HepG2 (cell line): ENCODE data around the gene MGMT. TPM values are rescaled to one million over a fixed set of nuclear protein-coding genes. Genes with fewer than 3 reads are reported as not detected.

Experiments used
- ATAC-seq: fragments of 200-7000 bp; cut with Tn5 transposase; 3 replicates; pipeline ENCODE4 v1.9.1; 2020; ENCODE audit warnings: mild to moderate bottlenecking, moderate library complexity
- BruUV-seq: library from RNA; stranded (reverse); fragments of 400-500 nt; replicated peaks from 2 replicates; lab custom pipeline; 2021; lab: Mats Ljungman, UMichigan
- CTCF ChIA-PET: fragments of 300-600 bp; formaldehyde crosslinking; extraction: SDS; loops from one replicate; lab custom pipeline; 2021; ENCODE audit warnings: low total read pairs, inconsistent platforms, low intra/inter-chr PET ratio; lab: Yijun Ruan, JAX
- POLR2A ChIA-PET: fragments of 350-600 bp; sonication (Branson Sonifier 250); formaldehyde crosslinking; loops from one replicate; lab custom pipeline; 2020; ENCODE audit warnings: antibody characterized with exemption, inconsistent platforms; lab: Yijun Ruan, JAX
- DNase-seq: peaks from one replicate; pipeline ENCODE4 v3.0.0-alpha.2; 2015; ENCODE audit warnings: low spot score
- FAIRE-seq: peaks from 3 replicates; lab custom pipeline; 2011; peaks lifted over from hg19 to GRCh38; lab: Jason Lieb, UNC
- H2AFZ ChIP-seq: one replicate; pipeline ENCODE4 v1.6.1; 2011; ENCODE audit warnings: low read length, inconsistent platforms
- H3K27ac ChIP-seq: fragments of 300-600 bp; 3 replicates; pipeline ENCODE4 v1.8.0; 2011; ENCODE audit warnings: mixed run types, mild to moderate bottlenecking, mixed read lengths, low read length, inconsistent platforms; ENCODE audit not compliant: insufficient read depth; ENCODE audit errors: extremely low read length
- H3K27me3 ChIP-seq, 2 experiments: fragments of 200-600 bp in 1 of 2; 2 replicates in 1 of 2; 3 replicates in 1 of 2; pipeline versions ENCODE4 v1.6.0 to v1.8.0; 2011; ENCODE audit warnings: low read length in 2 of 2, mild to moderate bottlenecking in 2 of 2, moderate library complexity in 2 of 2, inconsistent platforms in 1 of 2; ENCODE audit not compliant: insufficient read depth in 2 of 2, control insufficient read depth in 1 of 2
- H3K36me3 ChIP-seq, 2 experiments: fragments of 200-600 bp in 1 of 2; replicated peaks in 1 of 2; 2 replicates in 1 of 2; 3 replicates in 1 of 2; pipeline versions ENCODE4 v1.5.1 to v1.8.0; 2011; ENCODE audit warnings: low read length in 2 of 2, inconsistent platforms in 1 of 2; ENCODE audit not compliant: insufficient read depth in 2 of 2, control insufficient read depth in 1 of 2
- H3K4me1 ChIP-seq: 2 replicates; pipeline ENCODE4 v1.5.1; 2012; ENCODE audit warnings: low read length, inconsistent platforms; ENCODE audit not compliant: insufficient read depth
- H3K4me2 ChIP-seq: 2 replicates; pipeline ENCODE4 v1.6.0; 2011; ENCODE audit warnings: low read depth, low read length, inconsistent platforms
- H3K4me3 ChIP-seq, 3 experiments: fragments of 200-600 bp in 1 of 3; sonication (generic), shearing (Covaris generic) in 1 of 3; replicated peaks in 1 of 3; 2 replicates each; pipeline ENCODE4 v1.5.1; 2011 to 2016; ENCODE audit warnings: low read length in 3 of 3, inconsistent platforms in 2 of 3, low read depth in 2 of 3, mild to moderate bottlenecking in 2 of 3, control low read depth in 1 of 3, mixed read lengths in 1 of 3; ENCODE audit not compliant: insufficient read depth in 1 of 3
- H3K79me2 ChIP-seq: one replicate; pipeline ENCODE4 v1.6.1; 2011; ENCODE audit warnings: low read length, inconsistent platforms; ENCODE audit not compliant: insufficient read depth
- H3K9ac ChIP-seq: 2 replicates; pipeline ENCODE4 v1.6.0; 2011; ENCODE audit warnings: mild to moderate bottlenecking, low read depth, low read length, inconsistent platforms; ENCODE audit not compliant: insufficient read depth
- H3K9me3 ChIP-seq: 2 replicates; pipeline ENCODE4 v1.5.1; 2012; ENCODE audit warnings: mild to moderate bottlenecking, low read length
- H4K20me1 ChIP-seq: 2 replicates; pipeline ENCODE4 v1.6.0; 2011; ENCODE audit warnings: inconsistent platforms, mild to moderate bottlenecking, low read length, moderate library complexity; ENCODE audit not compliant: insufficient read depth
- ARNTL ChIP-seq: sonication (generic); formaldehyde crosslinking; IDR thresholded peaks from 2 replicates; pipeline ENCODE4 v1.4.0; 2020; ENCODE audit warnings: mild to moderate bottlenecking, missing genetic modification reagents
- CHCHD3 ChIP-seq: sonication (generic); formaldehyde crosslinking; IDR thresholded peaks from 2 replicates; pipeline ENCODE4 v1.8.0; 2022; ENCODE audit warnings: mild to moderate bottlenecking, missing genetic modification reagents, moderate library complexity
- FOXA1 ChIP-seq, 2 experiments: fragments of 450-650 bp in 1 of 2; sonication (generic) in 1 of 2; formaldehyde crosslinking in 1 of 2; IDR thresholded peaks; 2 replicates each; pipeline versions ENCODE4 v1.4.0 to v1.6.1; 2016 to 2020; ENCODE audit warnings: missing genetic modification reagents in 1 of 2
- HNRNPLL ChIP-seq: fragments of 200-400 bp; formaldehyde crosslinking; IDR thresholded peaks from 2 replicates; pipeline ENCODE4 v1.6.1; 2017; ENCODE audit warnings: mild to moderate bottlenecking, low read depth, low read length; ENCODE audit not compliant: poor library complexity, severe bottlenecking
- MIER3 ChIP-seq: IDR thresholded peaks from 2 replicates; pipeline ENCODE4 v1.6.1; 2016; ENCODE audit warnings: missing compliant biosample characterization, borderline replicate concordance
- SETDB1 ChIP-seq: sonication (generic); formaldehyde crosslinking; IDR thresholded peaks from 2 replicates; pipeline ENCODE4 v1.5.1; 2020; ENCODE audit warnings: missing genetic modification reagents, mild to moderate bottlenecking, borderline replicate concordance
- SRY ChIP-seq: sonication (generic); formaldehyde crosslinking; IDR thresholded peaks from 2 replicates; pipeline ENCODE4 v1.8.0; 2022; ENCODE audit warnings: mild to moderate bottlenecking, missing genetic modification reagents
- TAF15 ChIP-seq: fragments of 200-400 bp; formaldehyde crosslinking; IDR thresholded peaks from one replicate; pipeline ENCODE4 v1.6.1; 2018; ENCODE audit warnings: mild to moderate bottlenecking, low read depth, low read length; ENCODE audit not compliant: poor library complexity, severe bottlenecking
- TBL1XR1 ChIP-seq: fragments of 150-350 bp; IDR thresholded peaks from 2 replicates; pipeline ENCODE4 v1.6.1; 2014; ENCODE audit warnings: borderline replicate concordance, low read length; ENCODE audit not compliant: partially characterized antibody
- ZMAT3 ChIP-seq: sonication (generic); formaldehyde crosslinking; conservative IDR thresholded peaks from 2 replicates; pipeline ENCODE4 v1.7.0; 2021; ENCODE audit warnings: missing genetic modification reagents
- ZNF354B ChIP-seq: sonication (generic); formaldehyde crosslinking; IDR thresholded peaks from 2 replicates; pipeline ENCODE4 v1.8.0; 2022; ENCODE audit warnings: mild to moderate bottlenecking, missing genetic modification reagents
- ZNF446 ChIP-seq: sonication (generic); formaldehyde crosslinking; IDR thresholded peaks from 2 replicates; pipeline ENCODE4 v1.5.0; 2020; ENCODE audit warnings: mild to moderate bottlenecking, missing genetic modification reagents
- ZNF563 ChIP-seq: sonication (generic); formaldehyde crosslinking; IDR thresholded peaks from 2 replicates; pipeline ENCODE4 v1.8.0; 2022; ENCODE audit warnings: mild to moderate bottlenecking, moderate library complexity, missing genetic modification reagents
- ZNF598 ChIP-seq: sonication (generic); formaldehyde crosslinking; IDR thresholded peaks from 2 replicates; pipeline ENCODE4 v1.5.1; 2020; ENCODE audit warnings: mild to moderate bottlenecking, missing genetic modification reagents, borderline replicate concordance
- WGBS: methylation state at CpG from one replicate; pipeline ENCODE4 v1.1.6; 2017; ENCODE audit warnings: low lambda C conversion rate; 5-methylcytosine and 5-hydroxymethylcytosine counted together
- in situ Hi-C: cut with HindIII; loops from 2 replicates; pipeline ENCODE4 v1.10.0; 2017; ENCODE audit warnings: low pct_unique_long_range_greater_than_20kb; ENCODE audit not compliant: extremely low pct_ligation_motif_present
- intact Hi-C: fragments of 100-400 bp; cut with micrococcal nuclease; formaldehyde crosslinking; loops from one replicate; pipeline ENCODE4 v1.10.0; 2022; ENCODE audit not compliant: unreplicated experiment
- polyA plus RNA-seq, 8 experiments: library from polyadenylated mRNA; depleted of rRNA in 3 of 8; stranded (reverse) in 7 of 8; unstranded in 1 of 8; fragments of >200 nt; fragmentation: Illumina TruSeq in 4 of 8; extraction: Trizol in 4 of 8; gene quantifications; 2 replicates each; pipeline versions ENCODE4 v1.2.1 to v1.2.3, GENCODE V29; 2011 to 2016; ENCODE audit warnings: low read depth in 4 of 8, missing spikeins in 1 of 8, mixed read lengths in 1 of 8; ENCODE audit not compliant: insufficient read depth in 1 of 8
- total RNA-seq, 5 experiments: library from RNA; depleted of rRNA; stranded (reverse); fragments of >200 nt; fragmentation: Illumina TruSeq; extraction: Trizol; gene quantifications; 2 replicates each; pipeline ENCODE4 v1.2.3, GENCODE V29; 2016; ENCODE audit warnings: low read depth in 1 of 5
- TF ChIP-seq, protein P1 (sequence below): sonication (generic); formaldehyde crosslinking; IDR thresholded peaks from 2 replicates; pipeline ENCODE4 v1.4.0; 2020; ENCODE audit warnings: mild to moderate bottlenecking, low read depth, missing genetic modification reagents
- TF ChIP-seq, protein P2 (sequence below): sonication (generic); formaldehyde crosslinking; IDR thresholded peaks from 2 replicates; pipeline ENCODE4 v1.4.0; 2020; ENCODE audit warnings: missing genetic modification reagents, borderline replicate concordance

The MGMT gene
- total and polyA plus RNA-seq, 2 of the 13 experiments (the other 11 are each of a cell fraction or from before 2014, with no cell fraction given), result 12.0 to 19.5 TPM

DNA sequence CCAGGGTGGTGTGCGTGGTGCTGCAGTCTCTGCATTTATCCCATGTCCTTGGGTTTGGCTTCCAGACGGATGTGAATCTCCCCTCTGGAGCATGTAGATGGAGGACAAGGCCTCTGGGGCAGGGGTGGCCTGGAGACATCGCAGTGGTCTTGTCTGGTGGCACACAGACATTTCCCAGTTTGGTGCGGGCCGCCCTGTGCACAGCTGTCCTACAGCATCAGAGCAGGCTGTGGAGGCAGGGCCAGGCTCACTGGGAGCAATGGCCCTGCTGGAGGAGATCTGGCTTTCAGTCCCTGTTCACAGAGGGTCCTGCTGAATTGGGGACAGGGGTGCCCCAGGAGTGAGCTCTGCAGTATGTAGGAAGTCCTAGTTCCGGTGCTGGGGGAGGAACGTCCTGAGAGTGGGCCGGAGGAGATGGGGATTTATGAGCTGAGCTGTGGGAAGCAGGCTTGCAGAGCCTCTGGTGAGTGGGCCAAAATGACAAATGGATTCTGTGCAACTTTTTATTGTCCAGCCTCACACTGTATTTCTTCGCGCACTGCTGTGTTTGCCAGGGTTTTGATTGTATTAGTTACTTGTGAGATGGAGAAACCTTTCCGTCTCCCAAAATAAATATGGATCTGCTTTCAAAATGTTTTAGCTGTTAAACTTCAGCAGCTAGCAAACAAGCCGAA is 40.3 kb downstream of the MGMT start:
- 90% methylated on average over 8 of the region's 12 CpGs for WGBS
- no peaks in the 10 kb centered on the region for H4K20me1 ChIP-seq
- peaks cover 16% of the 10 kb centered on the region for H3K79me2 ChIP-seq
- TF ChIP-seq CHCHD3 (no peak), ZNF598 (CRISPR knock-in tag) (no peak), ZNF563 (CRISPR knock-in tag) (no peak), ARNTL (CRISPR knock-in tag) (no peak), SRY (CRISPR knock-in tag) (no peak)
- no peak for ATAC-seq
- H3K4me3 ChIP-seq, result no peak overlapping the region
- DNase-seq, result no peak
- H3K27me3 ChIP-seq, result no peaks in the 10 kb centered on the region
- no peak overlapping the region for H3K27ac ChIP-seq
- H3K4me1 ChIP-seq, result peaks cover under 1% of the 10 kb centered on the region; the same call in 1 of the 2 replicates
- no peak overlapping the region for H3K9ac ChIP-seq
- H2AFZ ChIP-seq, result no peak overlapping the region
- H3K4me2 ChIP-seq, result no peak overlapping the region
- FAIRE-seq, result no peak
- no peaks in the 10 kb centered on the region for H3K36me3 ChIP-seq
- ChIA-PET POLR2A (no interaction called here), CTCF (no interaction called here)
- peaks cover 29% of the 10 kb centered on the region for H3K9me3 ChIP-seq
- intact Hi-C loops, result no loop called here
- in situ Hi-C loops, result no loop called here
- no TSS peak for BruUV-seq

DNA sequence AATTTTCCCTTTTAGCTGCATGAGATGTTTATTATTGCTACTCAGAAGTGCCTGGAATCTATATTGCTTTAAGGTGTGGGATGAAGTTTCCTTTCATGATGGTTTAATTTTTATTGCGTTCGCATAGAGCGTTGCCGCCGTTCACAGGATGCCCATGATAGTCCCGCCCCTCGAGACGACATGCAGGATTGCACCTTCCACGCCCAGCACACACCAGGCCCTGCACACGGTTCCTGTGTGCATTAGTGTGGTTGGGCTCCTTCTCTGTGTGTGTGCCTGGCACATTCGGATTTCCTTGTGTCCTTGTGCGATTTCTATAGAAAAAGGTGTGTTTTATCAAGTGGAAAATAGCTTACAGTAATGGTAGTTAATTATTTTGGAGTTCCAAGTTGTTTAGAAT is 42.1 kb downstream of the MGMT start:
- H3K4me1 ChIP-seq, result no peaks in the 10 kb centered on the region
- DNase-seq, result no peak
- no peak overlapping the region for H3K4me3 ChIP-seq
- 79% methylated on average over 12 of the region's 12 CpGs for WGBS
- H3K9me3 ChIP-seq, result peaks cover 29% of the 10 kb centered on the region
- in situ Hi-C loops, result no loop called here
- H4K20me1 ChIP-seq, result no peaks in the 10 kb centered on the region
- ATAC-seq, result no peak
- no peak overlapping the region for H3K27ac ChIP-seq
- BruUV-seq, result no TSS peak
- H3K27me3 ChIP-seq, result no peaks in the 10 kb centered on the region
- no peaks in the 10 kb centered on the region for H3K36me3 ChIP-seq
- ChIA-PET CTCF (no interaction called here), POLR2A (no interaction called here)
- FAIRE-seq, result no peak
- intact Hi-C loops, result no loop called here
- H3K9ac ChIP-seq, result no peak overlapping the region
- H3K79me2 ChIP-seq, result peaks cover 16% of the 10 kb centered on the region
- H2AFZ ChIP-seq, result no peak overlapping the region
- no peak overlapping the region for H3K4me2 ChIP-seq
- no peak for TF ChIP-seq SETDB1 (CRISPR knock-in tag)
- TF ChIP-seq TBL1XR1, result no peak
- TF ChIP-seq FOXA1 (IDR thresholded peaks at IDR 0.05), result no peak
- no peak for TF ChIP-seq FOXA1 (CRISPR knock-in tag; IDR thresholded peaks at IDR 0.05)
- TF ChIP-seq, protein P1, sequence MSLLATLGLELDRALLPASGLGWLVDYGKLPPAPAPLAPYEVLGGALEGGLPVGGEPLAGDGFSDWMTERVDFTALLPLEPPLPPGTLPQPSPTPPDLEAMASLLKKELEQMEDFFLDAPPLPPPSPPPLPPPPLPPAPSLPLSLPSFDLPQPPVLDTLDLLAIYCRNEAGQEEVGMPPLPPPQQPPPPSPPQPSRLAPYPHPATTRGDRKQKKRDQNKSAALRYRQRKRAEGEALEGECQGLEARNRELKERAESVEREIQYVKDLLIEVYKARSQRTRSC, result no peak
- no peak for TF ChIP-seq ZMAT3 (CRISPR knock-in tag)
- no peak for TF ChIP-seq ZNF354B (CRISPR knock-in tag)
- TF ChIP-seq, protein P2, sequence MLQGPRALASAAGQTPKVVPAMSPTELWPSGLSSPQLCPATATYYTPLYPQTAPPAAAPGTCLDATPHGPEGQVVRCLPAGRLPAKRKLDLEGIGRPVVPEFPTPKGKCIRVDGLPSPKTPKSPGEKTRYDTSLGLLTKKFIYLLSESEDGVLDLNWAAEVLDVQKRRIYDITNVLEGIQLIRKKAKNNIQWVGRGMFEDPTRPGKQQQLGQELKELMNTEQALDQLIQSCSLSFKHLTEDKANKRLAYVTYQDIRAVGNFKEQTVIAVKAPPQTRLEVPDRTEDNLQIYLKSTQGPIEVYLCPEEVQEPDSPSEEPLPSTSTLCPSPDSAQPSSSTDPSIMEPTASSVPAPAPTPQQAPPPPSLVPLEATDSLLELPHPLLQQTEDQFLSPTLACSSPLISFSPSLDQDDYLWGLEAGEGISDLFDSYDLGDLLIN (CRISPR knock-in tag), result no peak
- no peak for TF ChIP-seq ZNF446
- TF ChIP-seq TAF15, result no peak
- no peak for TF ChIP-seq HNRNPLL
- no peak for TF ChIP-seq MIER3 (CRISPR knock-in tag)
